HG02588 (cell line): ENCODE data around the gene TM9SF3.

Source experiments
- ATAC-seq: cut with Tn5 transposase; IDR thresholded peaks from one replicate; pipeline ENCODE4 v1.9.1; 2021; ENCODE audit warnings: mild to moderate bottlenecking, moderate library complexity; ENCODE audit not compliant: unreplicated experiment

Gene TM9SF3

GRCh38 chr10:96586419-96587263 lies at the start of gene TM9SF3:
TSS of gene TM9SF3 (minus strand) at chr10:96587012. CDS start at chr10:96586835, 177 bp downstream.
- peak; percentile 78 for ATAC-seq

- no peak for ATAC-seq
These were observed 49.7 kb upstream of the TM9SF3 start for GRCh38 chr10:96636551-96636950.

DNA sequence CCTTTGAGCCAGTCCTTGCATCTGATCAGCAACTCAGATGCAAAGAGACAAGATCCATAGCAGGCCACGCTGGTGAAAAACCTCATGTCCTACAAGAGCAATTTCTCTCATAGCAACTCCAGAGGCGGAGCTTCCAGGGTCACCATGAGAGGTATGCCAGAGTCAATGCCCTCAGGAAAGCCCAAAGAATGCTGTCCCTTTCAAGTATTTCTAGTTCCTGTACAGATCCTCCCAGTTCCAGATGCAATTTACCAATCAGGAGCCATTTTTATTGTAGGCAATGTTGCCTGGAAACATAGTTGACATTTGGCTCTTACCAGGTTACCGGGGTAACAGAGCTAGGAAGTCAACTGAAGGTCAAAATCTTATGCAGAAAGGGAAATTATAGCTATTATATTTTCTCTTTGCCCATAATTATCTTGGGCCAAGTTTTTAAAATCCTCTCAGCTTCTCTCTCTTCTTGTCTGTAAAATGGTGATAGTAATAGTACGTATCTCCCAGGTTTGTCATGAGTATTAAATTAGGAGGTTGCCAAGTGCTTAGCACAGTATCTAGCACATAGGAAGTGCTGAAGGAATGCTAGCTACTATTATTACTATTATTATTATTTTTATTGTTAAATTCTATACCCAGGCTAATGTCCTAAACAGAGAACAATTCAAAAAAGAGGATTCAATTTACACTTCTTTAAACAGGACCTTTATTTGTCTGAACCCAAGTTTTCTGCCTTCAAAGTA lies 46.3 kb upstream of the TM9SF3 start:
- ATAC-seq, result no peak

DNA sequence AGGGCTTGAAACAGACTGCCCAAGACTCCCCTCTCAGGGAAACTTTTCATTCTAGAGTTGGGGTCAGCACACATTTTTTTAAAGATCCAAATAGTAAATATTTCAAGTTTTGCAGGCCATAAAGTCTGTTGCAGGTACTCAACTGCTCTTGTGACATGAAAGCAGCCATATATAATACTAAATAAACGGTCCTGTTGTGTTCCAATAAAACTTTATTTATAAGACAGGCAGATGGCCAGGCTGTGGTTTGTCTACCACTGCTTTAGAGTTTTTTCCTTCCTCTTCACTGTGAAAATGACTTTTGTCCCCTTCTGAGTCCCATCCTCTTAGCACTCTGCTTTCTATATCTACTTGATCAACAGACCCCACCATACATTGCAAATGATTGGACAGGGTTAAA lies 40.5 kb upstream of the TM9SF3 start:
- ATAC-seq, result no peak

DNA sequence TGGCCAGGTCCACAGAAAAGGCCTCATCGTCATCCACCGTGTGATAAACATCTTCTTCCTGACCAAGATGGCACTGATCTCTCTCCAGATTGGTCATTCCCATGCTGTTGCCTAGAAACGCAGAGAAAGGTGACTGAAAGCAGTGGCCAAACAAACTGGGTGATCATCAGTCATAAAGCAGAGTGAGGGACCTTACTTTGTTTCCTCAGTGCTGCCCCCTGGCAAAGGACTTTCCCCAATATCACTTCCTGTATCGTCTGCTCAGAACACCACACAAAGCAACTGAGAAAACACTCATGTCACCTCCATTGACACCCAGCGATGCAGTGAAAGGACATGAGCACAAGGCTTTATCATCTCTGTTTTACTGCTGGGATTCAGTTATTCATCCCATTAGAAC lies 40.0 kb upstream of the TM9SF3 start:
- no peak for ATAC-seq

- no peak for ATAC-seq
These were observed 38.4 kb upstream of the TM9SF3 start for GRCh38 chr10:96625173-96625572.

GRCh38 chr10:96622013-96622787 lies 35.4 kb upstream of the TM9SF3 start:
- no peak for ATAC-seq

DNA sequence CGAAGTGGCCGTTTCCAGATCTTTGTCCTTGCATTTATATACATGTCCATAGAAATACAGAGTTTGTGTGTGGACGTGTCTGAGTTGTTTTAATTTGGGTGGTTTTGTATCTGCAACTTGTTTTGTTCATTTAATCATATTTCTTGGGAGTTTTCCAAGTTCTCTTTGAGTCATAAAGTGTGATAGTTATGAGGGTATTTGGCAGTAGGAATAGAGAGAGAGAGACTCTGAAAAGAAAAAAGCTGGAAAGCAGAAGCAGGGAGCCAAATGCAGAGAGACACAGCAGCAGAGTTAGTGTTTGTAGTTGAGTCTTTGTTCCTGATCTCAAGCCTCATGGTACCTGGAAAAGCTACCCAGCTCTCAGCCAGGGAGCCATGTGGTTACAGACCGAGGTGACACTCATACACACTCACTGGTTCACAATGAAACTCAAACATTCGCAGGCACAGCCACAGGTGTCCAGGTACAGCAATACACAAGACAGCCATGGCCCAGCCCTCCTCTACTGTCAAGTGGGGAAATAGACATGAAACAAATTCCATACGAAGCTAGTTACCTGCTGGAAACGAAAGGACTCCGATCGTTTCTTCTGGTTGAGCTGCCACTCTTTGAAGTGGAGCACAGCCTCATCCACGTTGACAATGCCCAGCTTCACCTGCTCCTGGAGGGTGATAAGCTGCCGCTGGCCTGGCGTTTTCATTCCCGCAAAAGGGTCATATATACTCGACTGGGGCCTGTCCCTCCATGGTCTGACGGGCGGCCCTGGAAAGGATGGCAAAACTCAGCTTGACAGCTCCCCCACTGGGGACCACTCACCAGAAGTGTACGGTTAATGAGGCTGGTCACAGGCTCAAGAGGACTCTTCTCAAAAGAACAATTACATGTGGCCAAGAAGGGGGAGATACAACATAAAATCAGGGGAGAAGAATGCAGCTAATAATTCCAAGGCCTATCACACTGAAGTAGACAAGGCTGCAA lies 33.3 kb upstream of the TM9SF3 start:
- ATAC-seq, result no peak

DNA sequence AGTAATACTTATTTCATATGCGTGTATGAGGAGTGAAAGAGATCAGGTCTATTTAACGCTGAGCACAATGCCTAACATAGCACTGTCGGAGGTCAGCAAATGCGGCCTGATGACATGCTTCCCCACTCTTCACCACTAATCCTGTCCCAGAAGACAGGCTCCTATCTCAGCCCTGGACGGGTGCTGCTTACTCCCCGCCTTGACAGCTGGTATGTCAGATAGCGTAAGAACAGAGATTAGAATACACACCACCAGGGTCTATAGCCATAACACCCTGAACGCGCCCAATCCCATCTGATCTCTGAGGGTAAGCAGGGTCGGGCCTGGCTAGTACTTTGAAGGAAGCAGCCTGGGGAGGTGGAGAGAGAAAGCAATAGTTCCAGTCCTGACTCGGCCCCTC lies 32.3 kb upstream of the TM9SF3 start:
- no peak for ATAC-seq

DNA sequence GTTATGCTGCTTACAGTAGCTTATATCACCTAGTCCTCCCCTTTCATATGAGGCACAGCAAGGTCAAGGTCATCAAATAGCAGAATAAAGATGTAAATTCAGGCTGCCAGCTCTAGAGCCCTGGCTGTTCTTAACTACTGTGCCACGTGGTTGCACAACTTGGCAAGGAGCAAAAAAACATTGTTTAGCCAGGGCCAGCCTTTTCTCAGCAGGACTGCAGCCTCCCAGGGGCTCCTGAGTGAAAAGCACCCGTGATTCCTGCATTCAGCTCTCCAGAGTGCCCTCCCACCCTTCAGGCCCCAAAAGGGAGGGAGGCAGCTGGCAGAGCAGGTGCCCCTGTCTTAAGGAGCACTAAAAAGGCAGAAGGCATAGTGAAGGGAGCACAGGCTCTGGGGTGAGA lies 31.8 kb upstream of the TM9SF3 start:
- ATAC-seq, result no peak

DNA sequence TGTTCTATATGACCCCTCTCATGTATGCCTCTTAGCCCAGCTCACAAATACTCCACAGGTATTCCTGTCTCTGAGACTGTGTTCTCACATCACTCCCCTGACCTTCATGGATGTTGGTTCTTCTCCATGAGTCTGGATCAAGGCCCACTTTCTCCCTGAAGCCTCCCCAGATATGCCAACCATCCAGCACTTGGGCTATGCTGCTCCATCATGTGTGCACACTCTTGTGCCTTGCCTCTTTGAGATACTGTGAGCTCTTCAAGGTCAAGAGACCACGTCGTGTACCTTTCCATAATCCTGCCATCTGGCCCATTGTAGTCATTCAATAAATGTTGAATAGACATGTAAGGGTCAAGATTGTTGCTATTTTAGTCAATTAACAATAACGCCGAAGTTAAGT lies 30.1 kb upstream of the TM9SF3 start:
- ATAC-seq, result no peak

DNA sequence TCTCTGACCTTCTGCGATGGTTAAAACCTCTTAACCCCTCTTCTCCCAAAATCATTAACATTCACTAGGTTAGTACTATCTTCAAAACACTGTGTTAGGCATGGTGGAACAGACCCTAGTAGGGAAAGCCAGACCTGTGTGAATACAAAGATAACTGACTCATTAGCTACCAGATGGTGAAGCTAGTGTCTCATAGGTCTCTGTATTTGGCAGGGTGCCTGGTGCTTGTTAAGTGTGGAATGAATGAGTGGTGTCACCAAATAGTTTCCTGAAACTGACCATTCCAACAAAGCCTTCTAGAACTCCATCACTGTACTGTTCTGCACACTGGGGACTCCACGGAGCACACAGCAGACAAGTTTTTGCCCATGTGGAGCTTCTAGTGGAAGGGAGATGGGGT lies 27.7 kb upstream of the TM9SF3 start:
- no peak for ATAC-seq

- no peak for ATAC-seq
These were observed 26.8 kb upstream of the TM9SF3 start for GRCh38 chr10:96613576-96613975.

- no peak for ATAC-seq
These were observed 25.4 kb upstream of the TM9SF3 start for GRCh38 chr10:96612055-96612830.

DNA sequence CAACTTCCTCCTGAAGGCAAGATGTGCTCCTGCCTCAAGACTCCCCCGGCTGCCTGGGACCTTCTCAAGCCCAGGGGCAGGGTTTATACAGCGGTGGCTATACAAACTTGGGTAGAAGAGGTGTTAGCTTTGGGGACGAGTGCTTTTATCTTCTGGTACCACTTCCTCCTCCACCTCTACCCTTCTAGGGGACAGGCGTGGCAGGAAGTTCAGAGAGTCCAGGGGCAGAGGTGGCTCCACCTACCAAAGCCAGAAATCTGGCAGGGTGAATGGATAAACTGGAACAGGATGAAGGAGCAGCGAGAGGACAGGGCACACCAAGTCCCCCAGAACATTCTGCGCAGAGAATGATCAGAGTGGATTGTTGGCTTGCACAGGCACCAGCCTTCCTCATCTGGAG lies 24.0 kb upstream of the TM9SF3 start:
- ATAC-seq, result no peak

- ATAC-seq, result no peak
These were observed 22.7 kb upstream of the TM9SF3 start for GRCh38 chr10:96609510-96609909.

DNA sequence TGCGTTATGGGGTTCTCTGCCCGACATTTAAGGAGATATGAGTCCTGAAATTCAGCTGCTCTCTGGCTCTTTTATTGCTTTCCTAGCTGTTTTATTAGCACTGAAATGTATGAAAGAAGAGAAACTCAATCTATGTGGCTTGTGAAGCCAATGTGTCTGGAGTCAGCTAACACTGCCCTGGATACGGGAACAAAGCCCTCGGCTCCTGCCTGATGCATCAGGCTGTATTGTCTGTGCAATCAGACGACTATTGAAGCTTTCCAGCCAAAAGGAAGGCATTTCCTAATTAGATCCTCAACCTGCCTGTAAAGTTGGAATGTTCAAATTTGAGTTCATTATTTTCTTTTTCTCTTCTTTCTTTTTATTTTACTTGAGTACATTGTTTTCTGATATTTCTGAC lies 22.0 kb upstream of the TM9SF3 start:
- ATAC-seq, result no peak

DNA sequence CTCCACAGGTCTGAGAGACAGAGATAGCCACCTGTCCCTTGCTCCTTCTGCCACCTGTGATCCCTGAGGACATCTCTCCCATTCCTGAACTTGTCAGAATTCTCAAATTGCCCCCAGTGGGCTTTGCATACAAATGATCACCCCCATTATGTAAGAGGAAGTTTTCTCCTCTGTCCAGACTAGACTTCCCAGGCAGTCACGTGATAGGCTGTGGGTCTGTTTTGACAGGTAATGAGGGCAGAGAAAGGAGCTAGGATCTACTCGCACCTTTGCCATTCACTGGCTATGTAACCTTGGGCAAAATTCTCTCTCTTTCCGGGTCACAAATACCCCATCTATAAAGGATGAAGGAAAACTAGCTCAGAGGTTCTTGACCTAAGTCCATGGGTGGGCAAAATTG lies 21.4 kb upstream of the TM9SF3 start:
- ATAC-seq, result no peak

DNA sequence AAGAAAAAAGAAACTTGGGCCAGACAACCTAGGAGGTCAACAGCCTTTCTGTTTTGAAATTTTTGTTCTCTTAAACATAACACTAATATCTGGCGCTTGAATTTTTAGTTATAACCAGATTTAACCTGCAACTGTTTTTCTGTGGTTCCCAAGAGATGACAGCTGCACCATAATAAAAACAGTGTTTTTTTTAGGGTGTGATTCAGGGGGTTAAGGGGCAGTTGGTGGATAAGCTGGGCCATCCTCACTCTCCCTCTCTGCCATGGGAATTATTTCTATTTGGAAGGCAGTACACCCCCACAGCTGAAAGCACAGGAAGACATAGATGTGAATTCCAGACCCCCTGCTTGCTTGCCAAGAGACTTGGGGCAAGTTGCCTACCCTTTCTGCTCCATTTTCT lies 20.1 kb upstream of the TM9SF3 start:
- no peak for ATAC-seq

DNA sequence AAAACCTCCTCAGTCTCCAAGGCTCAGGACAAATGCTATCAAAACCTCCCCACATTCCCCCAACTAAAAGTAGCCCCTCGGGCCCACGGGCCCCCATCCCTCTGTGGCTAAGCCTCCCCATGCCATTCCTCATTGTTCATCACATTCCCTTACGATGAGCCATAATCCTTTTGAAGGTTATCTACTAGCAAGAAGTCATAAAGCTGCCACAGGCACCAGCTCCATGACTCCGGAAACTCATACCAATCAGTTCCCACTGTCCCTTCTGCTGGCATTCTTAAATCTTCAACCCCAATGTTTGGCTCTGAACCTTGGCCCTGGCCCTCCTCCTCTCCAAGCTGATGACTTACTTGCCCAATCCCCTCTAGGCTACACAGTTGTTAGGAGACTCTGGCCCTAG lies 19.4 kb upstream of the TM9SF3 start:
- ATAC-seq, result no peak
